K562 (cell line): ENCODE data around the gene RAB6A. TPM values are rescaled to one million over a fixed set of nuclear protein-coding genes. Genes with fewer than 3 reads are reported as not detected.
A peak's percentile ranks its signal among the peaks of the same experiment; 100 is the strongest.

ENCODE experiments used
- ATAC-seq: fragments of 200-7000 bp; cut with Tn5 transposase; 3 replicates; pipeline ENCODE4 v1.9.1; 2020; ENCODE audit warnings: moderate library complexity
- BruUV-seq: library from RNA; stranded (reverse); fragments of 400-500 nt; replicated peaks from 2 replicates; lab custom pipeline; 2021; lab: Mats Ljungman, UMichigan
- CTCF ChIA-PET: fragments of 300-600 bp; formaldehyde crosslinking; extraction: SDS; loops from one replicate; lab custom pipeline; 2021; ENCODE audit warnings: low intra/inter-chr PET ratio; lab: Yijun Ruan, JAX
- POLR2A ChIA-PET: fragments of 300-600, 350-650 bp; sonication (Branson Sonifier 250); formaldehyde crosslinking; extraction: SDS; loops from one replicate; lab custom pipeline; 2021; ENCODE audit warnings: antibody characterized with exemption, inconsistent platforms; lab: Yijun Ruan, JAX
- DNase-seq, 4 experiments: peaks; one replicate each; pipeline versions ENCODE4 v3.0.0 to v3.0.0-alpha.2; 2011 to 2018; ENCODE audit warnings: low spot score in 3 of 4, mixed read lengths in 3 of 4; ENCODE audit errors: extremely low read depth in 1 of 4
- FAIRE-seq: peaks from 2 replicates; lab custom pipeline; 2011; peaks lifted over from hg19 to GRCh38; lab: Jason Lieb, UNC
- H2AFZ ChIP-seq: 2 replicates; pipeline ENCODE4 v1.6.0; 2011; ENCODE audit warnings: low read depth, low read length, control low read depth, inconsistent platforms
- H3K27ac ChIP-seq: fragments of 200-600 bp; 3 replicates; pipeline ENCODE4 v1.8.0; 2011; ENCODE audit warnings: low read depth, mild to moderate bottlenecking, control low read depth, inconsistent platforms, low read length, moderate library complexity, mixed read lengths; ENCODE audit errors: extremely low read depth
- H3K27me3 ChIP-seq, 2 experiments: fragments of 300-600 bp in 1 of 2; 2 replicates in 1 of 2; 3 replicates in 1 of 2; pipeline versions ENCODE4 v1.6.0 to v1.8.0; 2011; ENCODE audit warnings: inconsistent platforms in 2 of 2, low read length in 2 of 2, mild to moderate bottlenecking in 1 of 2, mixed read lengths in 1 of 2, moderate library complexity in 1 of 2; ENCODE audit not compliant: control insufficient read depth in 2 of 2, insufficient read depth in 2 of 2
- H3K36me3 ChIP-seq: fragments of 300-600 bp; 3 replicates; pipeline ENCODE4 v1.8.0; 2011; ENCODE audit warnings: mild to moderate bottlenecking, low read length, inconsistent platforms; ENCODE audit not compliant: control insufficient read depth, insufficient read depth
- H3K4me1 ChIP-seq, 2 experiments: fragments of 200-600 bp in 1 of 2; replicated peaks in 1 of 2; 2 replicates in 1 of 2; 3 replicates in 1 of 2; pipeline versions ENCODE4 v1.5.1 to v1.8.0; 2011; ENCODE audit warnings: inconsistent platforms in 2 of 2, low read length in 2 of 2, mild to moderate bottlenecking in 1 of 2, mixed read lengths in 1 of 2, moderate library complexity in 1 of 2; ENCODE audit not compliant: control insufficient read depth in 2 of 2, insufficient read depth in 2 of 2
- H3K4me2 ChIP-seq: 2 replicates; pipeline ENCODE4 v1.6.1; 2011; ENCODE audit warnings: low read length, control low read depth, inconsistent platforms, mixed read lengths; ENCODE audit not compliant: insufficient read depth
- H3K4me3 ChIP-seq: fragments of 200-600 bp; sonication (generic), shearing (Covaris generic); 2 replicates; pipeline ENCODE4 v1.5.1; 2016; ENCODE audit warnings: control low read depth, inconsistent platforms
- H3K79me2 ChIP-seq: fragments of 200-600 bp; 3 replicates; pipeline ENCODE4 v1.8.0; 2011; ENCODE audit warnings: low read length, inconsistent platforms; ENCODE audit not compliant: control insufficient read depth, insufficient read depth
- H3K9ac ChIP-seq, 2 experiments: 2 replicates each; pipeline versions ENCODE4 v1.6.0 to v1.6.1; 2011; ENCODE audit warnings: low read depth in 2 of 2, low read length in 2 of 2, control low read depth in 1 of 2, inconsistent platforms in 1 of 2, mild to moderate bottlenecking in 1 of 2, mixed read lengths in 1 of 2; ENCODE audit not compliant: insufficient read depth in 1 of 2
- H3K9me1 ChIP-seq: one replicate; pipeline ENCODE4 v1.6.0; 2011; ENCODE audit warnings: inconsistent platforms, mild to moderate bottlenecking, low read length, moderate library complexity; ENCODE audit not compliant: control insufficient read depth, insufficient read depth
- H3K9me3 ChIP-seq: replicated peaks from 2 replicates; pipeline ENCODE4 v1.5.1; 2011; ENCODE audit warnings: low read depth, low read length, inconsistent platforms; ENCODE audit not compliant: control insufficient read depth, insufficient read depth
- H4K20me1 ChIP-seq: replicated peaks from 2 replicates; pipeline ENCODE4 v1.6.1; 2011; ENCODE audit warnings: low read length, inconsistent platforms, mixed read lengths; ENCODE audit not compliant: control insufficient read depth, insufficient read depth
- FOXJ3 ChIP-seq: sonication (generic); formaldehyde crosslinking; IDR thresholded peaks from 2 replicates; pipeline ENCODE4 v1.4.0; 2020; ENCODE audit warnings: mild to moderate bottlenecking, missing genetic modification reagents
- HDAC1 ChIP-seq, 2 experiments: fragments of 450-650 bp; IDR thresholded peaks; 2 replicates each; pipeline ENCODE4 v1.6.1; 2016 to 2017; ENCODE audit warnings: inconsistent platforms in 1 of 2, mild to moderate bottlenecking in 1 of 2, moderate library complexity in 1 of 2
- HDAC3 ChIP-seq: fragments of 450-650 bp; IDR thresholded peaks from 2 replicates; pipeline ENCODE4 v1.6.1; 2018; ENCODE audit warnings: borderline replicate concordance, mild to moderate bottlenecking, moderate library complexity; ENCODE audit not compliant: partially characterized antibody
- KAT8 ChIP-seq: fragments of 450-650 bp; IDR thresholded peaks from 2 replicates; pipeline ENCODE4 v1.6.1; 2016; ENCODE audit warnings: low read depth, mild to moderate bottlenecking
- NR2C1 ChIP-seq, 2 experiments: fragments of 450-650 bp; IDR thresholded peaks; 2 replicates each; pipeline ENCODE4 v1.6.1; 2017; ENCODE audit warnings: mild to moderate bottlenecking in 2 of 2, antibody characterized with exemption in 1 of 2, inconsistent platforms in 1 of 2, missing compliant biosample characterization in 1 of 2, missing genetic modification characterization in 1 of 2
- PCBP2 ChIP-seq: fragments of 200-400 bp; formaldehyde crosslinking; IDR thresholded peaks from 2 replicates; pipeline ENCODE4 v1.6.1; 2018; ENCODE audit warnings: low read length, low read depth, mild to moderate bottlenecking, moderate library complexity; ENCODE audit not compliant: poor library complexity, severe bottlenecking
- POU5F1 ChIP-seq: fragments of 150-350 bp; IDR thresholded peaks from 2 replicates; pipeline ENCODE4 v1.6.1; 2014; ENCODE audit warnings: borderline replicate concordance, low read length, low read depth, mild to moderate bottlenecking; ENCODE audit not compliant: partially characterized antibody
- ZKSCAN1 ChIP-seq: fragments of 150-350 bp; IDR thresholded peaks from 2 replicates; pipeline ENCODE4 v1.6.1; 2016; ENCODE audit warnings: low read depth, low read length
- ZNF384 ChIP-seq: IDR thresholded peaks from 2 replicates; pipeline ENCODE4 v1.6.1; 2012; ENCODE audit warnings: low read depth, low read length, improper control_type of control experiment
- WGBS: fragments of 100-300 bp; shearing (Covaris generic); methylation state at CpG from one replicate; pipeline ENCODE4 v1.1.6; 2016; ENCODE audit warnings: low coverage, mixed read lengths; ENCODE audit not compliant: insufficient coverage; ENCODE audit errors: missing lambda C conversion rate; 5-methylcytosine and 5-hydroxymethylcytosine counted together
- in situ Hi-C: fragments of 300-500 bp; cut with MboI; formaldehyde crosslinking; loops from 4 replicates; pipeline ENCODE4 v1.15.0; 2018; ENCODE audit warnings: inconsistent platforms, mixed read lengths
- intact Hi-C: fragments of 100-400 bp; cut with micrococcal nuclease; formaldehyde crosslinking; loops from 2 replicates; pipeline ENCODE4 v1.14.2; 2022
- polyA plus RNA-seq, 8 experiments: library from polyadenylated mRNA; depleted of rRNA in 4 of 8; stranded (reverse) in 5 of 8; unstranded in 3 of 8; fragments of >200 nt; fragmentation: Nextera tagmentation in 2 of 8; fragmentation: Illumina TruSeq in 1 of 8; extraction: Ambion mirVana in 2 of 8; extraction: Trizol in 1 of 8; gene quantifications; 2 replicates each; pipeline versions ENCODE4 v1.2.1 to v1.2.3, GENCODE V29; 2011 to 2014; ENCODE audit warnings: inconsistent platforms in 1 of 8, missing spikeins in 1 of 8
- total RNA-seq, 7 experiments: library from RNA; depleted of rRNA in 6 of 7; stranded (reverse); fragments of >200 nt in 6 of 7; fragmentation: Illumina TruSeq in 2 of 7; extraction: Trizol in 2 of 7; gene quantifications; 2 replicates each; pipeline versions ENCODE4 v1.2.1 to v1.2.3, GENCODE V29; 2011 to 2021; ENCODE audit warnings: low replicate concordance in 1 of 7
- TF ChIP-seq, protein P1 (sequence below): fragments of 200-800 bp; sonication (Bioruptor generic); IDR thresholded peaks from 2 replicates; pipeline ENCODE4 v1.6.1; 2017; ENCODE audit warnings: missing genetic modification characterization, missing compliant biosample characterization
- TF ChIP-seq, protein P2 (sequence below): fragments of 250-450 bp; sonication (Bioruptor Pico); IDR thresholded peaks from 2 replicates; pipeline ENCODE4 v1.4.0; 2020; ENCODE audit warnings: mild to moderate bottlenecking, moderate library complexity
- TF ChIP-seq, protein P3 (sequence below): sonication (generic); formaldehyde crosslinking; IDR thresholded peaks from 2 replicates; pipeline ENCODE4 v1.8.0; 2022; ENCODE audit warnings: mild to moderate bottlenecking, missing genetic modification reagents

Gene RAB6A
- total and polyA plus RNA-seq, 9 of the 15 experiments (the other 6 are each of a cell fraction or from before 2014, with no cell fraction given): 14.0 to 95.3 (median 45.4) TPM

DNA sequence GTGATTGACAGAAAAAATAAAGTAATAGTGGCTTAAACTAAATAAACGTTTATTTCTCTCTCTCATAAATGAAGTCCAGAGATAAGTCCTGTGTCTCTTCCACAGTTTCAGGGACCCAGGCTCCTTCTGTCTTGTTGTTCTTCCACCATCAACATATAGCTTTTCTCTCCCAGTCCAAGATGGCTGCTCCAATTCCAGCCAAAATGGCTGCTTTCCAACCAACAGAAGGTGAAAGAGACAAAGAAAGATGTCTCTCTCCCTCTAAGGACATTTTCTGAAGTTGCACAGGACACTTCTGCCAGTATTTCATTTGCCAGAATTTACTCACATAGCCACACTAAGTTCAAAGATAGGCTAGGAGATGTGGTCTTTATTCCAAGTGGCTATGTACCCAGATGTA lies 123.9 kb downstream of the RAB6A start:
- Histone ChIP-seq H3K27ac (no peak overlapping the region), H3K9me3 (no peaks in the 10 kb centered on the region), H2AFZ (peak overlapping the region; percentile 93), H3K27me3 (peaks cover 0 to 3% of the 10 kb centered on the region in 2 experiments; a peak in 2 of 5 replicates), H4K20me1 (no peaks in the 10 kb centered on the region; the same call in 1 of the 2 replicates), H3K4me1 (no peaks in the 10 kb centered on the region), H3K79me2 (no peaks in the 10 kb centered on the region), H3K36me3 (no peaks in the 10 kb centered on the region), H3K4me3 (no peak overlapping the region), H3K9ac (no peak overlapping the region), H3K9me1 (no peaks in the 10 kb centered on the region), H3K4me2 (peak overlapping the region; percentile 3; the same call in 1 of the 2 replicates)
- intact Hi-C loops (no loop called here), in situ Hi-C loops (no loop called here)
- FAIRE-seq (peak; percentile 42), ATAC-seq (0 out of 3 replicates have a peak, but pooled peaks have one; percentile 28), DNase-seq (no peak)
- ChIA-PET POLR2A (interaction anchor here (1.1 to 1.2 kb wide), 2 partner anchors 10 to 11 kb away, joined by 3 to 5 read pairs; no protein-coding TSS in a partner anchor), CTCF (no interaction called here)
- 5% methylated on average over 1 of the region's 1 CpG for WGBS
- BruUV-seq: no TSS peak
- TF ChIP-seq, protein P1, sequence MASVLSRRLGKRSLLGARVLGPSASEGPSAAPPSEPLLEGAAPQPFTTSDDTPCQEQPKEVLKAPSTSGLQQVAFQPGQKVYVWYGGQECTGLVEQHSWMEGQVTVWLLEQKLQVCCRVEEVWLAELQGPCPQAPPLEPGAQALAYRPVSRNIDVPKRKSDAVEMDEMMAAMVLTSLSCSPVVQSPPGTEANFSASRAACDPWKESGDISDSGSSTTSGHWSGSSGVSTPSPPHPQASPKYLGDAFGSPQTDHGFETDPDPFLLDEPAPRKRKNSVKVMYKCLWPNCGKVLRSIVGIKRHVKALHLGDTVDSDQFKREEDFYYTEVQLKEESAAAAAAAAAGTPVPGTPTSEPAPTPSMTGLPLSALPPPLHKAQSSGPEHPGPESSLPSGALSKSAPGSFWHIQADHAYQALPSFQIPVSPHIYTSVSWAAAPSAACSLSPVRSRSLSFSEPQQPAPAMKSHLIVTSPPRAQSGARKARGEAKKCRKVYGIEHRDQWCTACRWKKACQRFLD (CRISPR knock-in tag): 0 out of 2 replicates have a peak, but pooled peaks have one; percentile 38
- TF ChIP-seq PCBP2 (no peak), FOXJ3 (CRISPR knock-in tag) (no peak), KAT8 (0 out of 2 replicates have a peak, but pooled peaks have one; percentile 53), ZNF384 (no peak), HDAC3 (no peak), POU5F1 (no peak), NR2C1 (IDR thresholded peaks at IDR 0.05) (no peak), NR2C1 (tag; IDR thresholded peaks at IDR 0.05) (peak; percentile 24; the same call in 1 of the 2 replicates), ZKSCAN1 (no peak), HDAC1 (IDR thresholded peaks at IDR 0.05) (no peak)
- TF ChIP-seq, protein P2, sequence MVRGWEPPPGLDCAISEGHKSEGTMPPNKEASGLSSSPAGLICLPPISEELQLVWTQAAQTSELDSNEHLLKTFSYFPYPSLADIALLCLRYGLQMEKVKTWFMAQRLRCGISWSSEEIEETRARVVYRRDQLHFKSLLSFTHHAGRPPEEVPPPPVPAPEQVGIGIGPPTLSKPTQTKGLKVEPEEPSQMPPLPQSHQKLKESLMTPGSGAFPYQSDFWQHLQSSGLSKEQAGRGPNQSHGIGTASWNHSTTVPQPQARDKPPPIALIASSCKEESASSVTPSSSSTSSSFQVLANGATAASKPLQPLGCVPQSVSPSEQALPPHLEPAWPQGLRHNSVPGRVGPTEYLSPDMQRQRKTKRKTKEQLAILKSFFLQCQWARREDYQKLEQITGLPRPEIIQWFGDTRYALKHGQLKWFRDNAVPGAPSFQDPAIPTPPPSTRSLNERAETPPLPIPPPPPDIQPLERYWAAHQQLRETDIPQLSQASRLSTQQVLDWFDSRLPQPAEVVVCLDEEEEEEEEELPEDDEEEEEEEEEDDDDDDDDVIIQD (CRISPR knock-in tag): no peak
- TF ChIP-seq, protein P3, sequence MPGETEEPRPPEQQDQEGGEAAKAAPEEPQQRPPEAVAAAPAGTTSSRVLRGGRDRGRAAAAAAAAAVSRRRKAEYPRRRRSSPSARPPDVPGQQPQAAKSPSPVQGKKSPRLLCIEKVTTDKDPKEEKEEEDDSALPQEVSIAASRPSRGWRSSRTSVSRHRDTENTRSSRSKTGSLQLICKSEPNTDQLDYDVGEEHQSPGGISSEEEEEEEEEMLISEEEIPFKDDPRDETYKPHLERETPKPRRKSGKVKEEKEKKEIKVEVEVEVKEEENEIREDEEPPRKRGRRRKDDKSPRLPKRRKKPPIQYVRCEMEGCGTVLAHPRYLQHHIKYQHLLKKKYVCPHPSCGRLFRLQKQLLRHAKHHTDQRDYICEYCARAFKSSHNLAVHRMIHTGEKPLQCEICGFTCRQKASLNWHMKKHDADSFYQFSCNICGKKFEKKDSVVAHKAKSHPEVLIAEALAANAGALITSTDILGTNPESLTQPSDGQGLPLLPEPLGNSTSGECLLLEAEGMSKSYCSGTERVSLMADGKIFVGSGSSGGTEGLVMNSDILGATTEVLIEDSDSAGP (CRISPR knock-in tag): no peak
